Fibroblast of the conjunctiva (primary cell): ENCODE data around the gene GBP4.
"Not testable (repeated sequence)": the region's sequence is repeated elsewhere in the genome, so short reads cannot be mapped to it uniquely, and the experiment has no call there.

ENCODE experiments used
- DNase-seq: peaks from one replicate; pipeline ENCODE4 v3.0.0-alpha.2; 2010; ENCODE audit warnings: low read depth

The GBP4 gene, protein sequence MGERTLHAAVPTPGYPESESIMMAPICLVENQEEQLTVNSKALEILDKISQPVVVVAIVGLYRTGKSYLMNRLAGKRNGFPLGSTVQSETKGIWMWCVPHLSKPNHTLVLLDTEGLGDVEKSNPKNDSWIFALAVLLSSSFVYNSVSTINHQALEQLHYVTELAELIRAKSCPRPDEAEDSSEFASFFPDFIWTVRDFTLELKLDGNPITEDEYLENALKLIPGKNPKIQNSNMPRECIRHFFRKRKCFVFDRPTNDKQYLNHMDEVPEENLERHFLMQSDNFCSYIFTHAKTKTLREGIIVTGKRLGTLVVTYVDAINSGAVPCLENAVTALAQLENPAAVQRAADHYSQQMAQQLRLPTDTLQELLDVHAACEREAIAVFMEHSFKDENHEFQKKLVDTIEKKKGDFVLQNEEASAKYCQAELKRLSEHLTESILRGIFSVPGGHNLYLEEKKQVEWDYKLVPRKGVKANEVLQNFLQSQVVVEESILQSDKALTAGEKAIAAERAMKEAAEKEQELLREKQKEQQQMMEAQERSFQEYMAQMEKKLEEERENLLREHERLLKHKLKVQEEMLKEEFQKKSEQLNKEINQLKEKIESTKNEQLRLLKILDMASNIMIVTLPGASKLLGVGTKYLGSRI

DNA sequence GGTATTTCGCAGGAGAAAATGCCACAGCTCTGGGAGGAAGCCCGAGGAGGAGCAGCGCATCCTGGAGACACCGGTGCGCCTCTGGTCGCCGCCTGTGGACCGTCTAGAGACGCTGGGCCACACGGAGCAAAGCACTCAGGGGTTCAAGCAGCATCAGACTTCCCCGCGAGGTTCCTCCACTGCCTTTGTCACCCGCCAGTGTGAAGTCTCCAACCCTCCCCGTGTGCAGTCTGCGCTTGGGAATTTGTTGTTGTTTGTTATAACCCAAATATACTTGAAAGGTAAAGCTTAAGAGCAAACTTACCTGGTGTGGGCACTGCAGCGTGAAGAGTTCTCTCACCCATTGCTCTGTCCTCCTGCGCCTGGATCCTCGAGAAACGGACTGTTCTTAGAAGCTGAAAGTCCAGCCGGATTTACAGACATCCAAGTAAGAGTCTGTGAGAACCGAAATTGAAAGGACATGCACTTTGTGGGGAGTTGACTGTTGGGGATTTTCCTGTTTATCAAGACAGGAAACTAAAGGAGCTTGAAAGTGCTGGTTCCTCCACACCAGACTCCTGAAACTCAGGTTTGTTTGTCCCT, at the start of gene GBP4:
GBP4 (minus strand) TSS at position 452 of the 582 bp plus-strand sequence; CDS start at position 344, 108 bp downstream.
- no peak for DNase-seq

DNA sequence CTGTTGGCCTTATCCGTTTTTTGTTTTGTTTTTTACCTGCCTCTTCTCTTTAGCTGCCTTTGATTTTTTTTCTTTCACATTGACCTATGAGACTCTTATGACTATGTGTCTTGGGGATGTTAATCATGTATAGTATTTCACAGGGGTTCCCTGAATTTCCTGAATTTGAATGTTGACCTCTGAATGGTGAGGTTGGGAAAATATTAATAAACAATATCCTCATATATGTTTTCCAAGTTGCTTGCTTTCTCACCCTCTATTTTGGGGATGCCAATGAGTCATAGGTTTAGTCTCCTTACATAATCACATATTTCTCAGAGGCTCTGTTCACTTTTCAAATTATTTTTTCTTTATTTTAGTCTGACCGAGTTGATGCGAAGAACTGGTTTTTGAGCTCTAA, 44.3 kb upstream of the GBP4 start:
- no peak for DNase-seq

DNA sequence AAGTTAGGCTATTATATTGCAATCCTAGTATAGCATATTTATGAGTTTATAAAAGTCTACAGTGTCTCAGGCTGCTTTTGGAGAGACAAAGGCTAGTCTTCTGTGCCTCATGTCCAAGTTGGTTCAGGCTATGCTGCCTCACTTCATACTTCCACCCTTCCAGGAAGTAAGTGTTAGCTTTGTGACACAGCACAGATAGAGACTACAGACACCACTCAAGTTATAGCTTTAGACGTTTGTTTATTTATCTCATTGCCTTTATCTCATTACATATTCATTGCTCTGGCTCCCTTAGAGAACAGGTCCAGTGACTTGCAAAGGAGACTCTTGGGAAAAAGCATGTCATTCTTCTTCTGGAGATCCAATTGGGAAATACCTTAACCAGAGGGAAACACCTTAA, 22.6 kb upstream of the GBP4 start:
- no peak for DNase-seq

DNA sequence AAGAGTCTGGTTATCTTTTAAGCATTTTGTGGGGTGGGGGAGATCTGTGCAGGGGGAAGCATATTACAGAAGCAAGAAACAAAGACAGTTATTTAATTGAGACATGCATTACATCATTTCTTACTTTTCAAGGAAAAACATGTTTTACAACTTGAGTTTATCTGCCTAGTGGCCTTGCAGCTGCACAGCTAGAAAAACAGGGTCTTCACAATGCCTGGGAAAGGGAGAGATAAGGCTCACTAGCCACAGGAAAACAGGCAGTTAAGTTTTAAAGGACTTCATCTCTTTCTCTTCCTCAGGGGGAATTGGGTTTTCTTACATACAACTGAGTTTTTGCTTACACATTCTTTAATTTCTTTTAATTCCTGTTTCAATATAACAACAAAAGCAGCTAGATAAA, 21.1 kb upstream of the GBP4 start:
- DNase-seq, result not testable (repeated sequence)

DNA sequence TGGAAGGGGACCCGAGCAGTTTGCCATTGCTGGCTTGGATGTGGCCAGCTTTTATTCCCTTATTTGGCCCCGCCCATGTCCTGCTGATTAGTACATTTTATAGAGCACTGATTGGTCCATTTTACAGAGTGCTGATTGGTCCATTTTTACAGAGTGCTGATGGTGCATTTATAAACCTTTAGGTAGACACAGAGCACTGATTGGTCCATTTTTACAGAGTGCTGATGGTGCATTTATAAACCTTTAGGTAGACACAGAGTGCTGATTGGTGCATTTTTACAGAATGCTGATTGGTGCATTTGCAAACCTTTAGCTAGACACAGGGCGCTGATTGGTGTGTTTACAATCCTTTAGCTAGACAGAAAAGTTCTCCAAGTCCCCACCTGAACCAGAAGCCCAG, 20.2 kb upstream of the GBP4 start:
- DNase-seq, result not testable (repeated sequence)

DNA sequence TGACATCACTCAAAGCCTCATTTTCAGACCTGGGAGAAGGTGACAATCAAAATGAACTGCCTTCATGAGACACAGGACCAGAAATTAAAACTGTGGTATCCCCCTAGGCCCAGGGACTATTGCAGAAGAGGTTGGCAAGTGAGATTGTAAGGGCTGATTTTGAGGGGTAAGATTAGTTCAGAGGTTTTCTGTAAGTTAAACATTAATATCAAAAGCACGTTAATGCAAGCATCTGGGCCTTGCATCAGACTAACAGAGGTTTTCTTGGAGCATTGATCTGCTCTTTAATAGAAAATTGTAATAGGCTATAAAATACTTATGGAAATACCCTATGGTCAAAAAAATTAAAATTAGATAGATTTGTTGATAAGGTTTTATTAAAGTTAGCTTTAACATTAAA, 14.6 kb upstream of the GBP4 start:
- DNase-seq, result no peak

DNA sequence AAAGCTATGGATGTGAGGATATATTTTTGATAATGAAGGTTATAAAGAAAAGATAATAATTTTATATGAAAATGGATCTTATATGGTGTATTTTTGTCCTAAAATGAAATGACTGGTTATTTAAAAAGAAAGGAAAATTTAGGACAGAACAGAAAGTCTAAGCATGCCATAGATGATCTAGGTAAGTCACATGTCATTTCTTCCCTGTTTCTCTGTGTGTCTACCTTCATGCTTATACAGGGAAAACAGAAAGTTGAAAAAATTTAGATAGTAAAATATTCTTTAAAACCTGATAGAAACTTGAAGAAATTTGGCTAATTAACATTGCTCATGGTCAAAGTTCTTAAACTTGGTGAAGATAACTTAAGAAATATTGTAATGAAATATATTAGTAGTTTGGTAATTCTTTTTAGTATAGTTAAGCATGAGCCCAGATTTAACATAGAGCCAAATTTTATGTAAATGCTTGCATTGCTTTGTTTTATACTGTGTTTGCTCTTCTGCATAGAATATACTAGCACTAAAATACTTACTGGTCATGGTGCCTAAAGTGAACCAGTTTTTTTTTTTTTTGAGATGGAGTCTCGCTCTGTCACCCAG, 12.4 kb upstream of the GBP4 start:
- no peak for DNase-seq

DNA sequence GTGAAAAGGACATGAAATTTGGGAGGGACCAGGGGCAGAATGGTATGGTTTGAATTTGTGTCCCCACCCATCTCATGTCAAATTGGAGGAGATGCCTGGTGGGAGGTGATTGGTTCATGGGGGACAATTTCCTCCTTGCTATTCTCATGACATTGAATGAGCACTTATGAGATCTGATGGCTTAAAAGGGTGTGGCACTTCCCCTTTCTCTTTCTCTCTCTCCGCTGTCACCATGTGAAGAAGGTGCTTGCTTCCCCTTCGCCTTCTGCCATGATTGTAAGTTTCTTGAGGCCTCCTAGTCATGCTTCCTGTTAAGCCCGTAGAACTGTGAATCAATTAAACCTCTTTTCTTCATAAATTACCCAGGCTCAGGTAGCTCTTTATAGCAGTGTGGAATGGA, 7.6 kb upstream of the GBP4 start:
- DNase-seq, result no peak

DNA sequence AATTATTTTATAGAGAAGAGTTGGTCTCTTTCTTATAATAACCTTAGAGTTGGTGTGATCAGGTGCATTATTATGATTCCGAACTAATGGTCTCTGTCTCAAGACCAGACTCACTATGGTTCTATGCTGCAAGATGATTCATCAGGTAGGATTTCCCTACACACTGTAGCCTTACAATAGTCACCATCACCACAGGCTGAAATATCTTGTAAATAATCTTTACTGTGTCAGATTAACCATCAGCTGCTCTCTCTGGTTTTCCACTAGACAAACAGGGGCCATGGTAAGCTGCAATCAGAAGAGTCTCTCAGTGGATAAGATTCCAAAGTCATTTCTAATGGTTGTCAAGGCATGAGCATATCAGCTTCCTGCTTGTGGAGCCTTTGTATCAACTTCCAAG, 4.4 kb upstream of the GBP4 start:
- DNase-seq, result no peak

DNA sequence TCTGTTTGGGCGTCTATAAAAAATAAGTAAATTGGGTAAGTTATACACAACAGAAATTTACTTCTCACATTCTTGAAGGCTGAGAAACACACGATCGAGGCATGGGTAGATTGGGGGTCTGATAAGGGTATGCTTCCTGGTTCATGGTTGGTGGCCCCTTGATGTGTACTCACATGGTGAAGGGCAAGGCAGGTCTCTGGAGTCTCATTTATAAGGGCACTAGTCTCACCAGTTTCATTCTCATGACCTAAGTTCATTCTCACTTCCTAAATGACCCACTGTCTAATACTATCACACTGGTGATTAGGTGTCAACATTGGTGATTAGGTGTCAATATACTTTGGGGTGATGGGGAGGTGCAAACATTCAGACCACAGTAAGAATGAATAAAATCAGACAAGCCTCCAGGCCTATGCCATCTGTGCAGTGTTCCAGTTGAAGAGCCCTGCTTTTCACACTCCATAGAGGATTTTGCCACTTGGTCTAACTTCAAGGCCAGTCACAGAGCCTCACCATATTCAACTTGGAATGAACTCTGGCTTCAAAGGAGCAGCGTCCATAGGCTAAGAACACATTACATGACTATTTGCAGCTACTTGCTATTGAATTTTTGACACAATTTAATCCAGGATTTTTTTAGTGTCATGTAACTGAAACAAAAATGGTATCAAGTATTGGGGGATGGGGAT, 2.5 kb upstream of the GBP4 start:
- no peak for DNase-seq

DNA sequence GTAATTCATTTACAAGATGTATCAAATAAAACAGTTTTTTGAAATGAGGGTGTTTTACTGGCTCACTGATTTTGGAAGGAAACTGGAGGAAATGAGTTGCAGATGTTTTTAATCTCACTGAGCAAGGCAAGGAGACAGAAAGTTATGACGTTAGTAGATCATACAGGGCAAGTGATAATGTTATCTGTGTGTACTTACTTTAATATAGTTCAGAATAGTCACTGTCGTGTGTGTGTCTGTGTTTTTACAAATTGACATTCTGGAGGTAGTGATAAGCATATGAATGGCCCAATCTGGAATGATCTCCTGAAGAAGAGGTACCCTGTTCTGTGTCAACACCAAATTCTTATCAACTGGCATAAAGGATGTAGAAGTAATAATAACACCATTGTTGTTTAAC, 1.9 kb upstream of the GBP4 start:
- DNase-seq, result no peak

DNA sequence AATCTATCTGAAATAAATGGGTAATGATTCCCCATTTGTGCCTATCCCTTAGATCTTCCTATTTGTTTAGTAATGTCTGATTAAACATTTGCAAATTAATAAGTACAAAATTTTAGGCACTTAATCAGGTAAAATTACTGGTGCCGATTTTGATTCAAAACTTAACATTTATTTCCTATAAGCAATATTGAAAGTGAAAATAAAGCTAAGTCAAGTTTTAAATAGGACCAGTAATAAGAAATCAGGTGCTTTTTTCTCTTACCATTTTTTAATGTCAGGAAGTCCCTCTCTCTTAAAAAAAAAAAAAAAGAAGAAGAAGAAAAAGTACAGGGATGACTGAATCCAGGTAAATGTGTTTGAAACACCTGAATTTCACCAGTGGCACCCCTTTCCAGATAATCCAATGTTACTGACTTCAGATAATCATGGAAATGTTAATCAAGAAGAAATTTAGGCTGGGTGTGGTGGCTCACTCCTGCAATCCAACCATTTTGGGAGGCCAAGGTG, 836 bp upstream of the GBP4 start:
- no peak for DNase-seq

DNA sequence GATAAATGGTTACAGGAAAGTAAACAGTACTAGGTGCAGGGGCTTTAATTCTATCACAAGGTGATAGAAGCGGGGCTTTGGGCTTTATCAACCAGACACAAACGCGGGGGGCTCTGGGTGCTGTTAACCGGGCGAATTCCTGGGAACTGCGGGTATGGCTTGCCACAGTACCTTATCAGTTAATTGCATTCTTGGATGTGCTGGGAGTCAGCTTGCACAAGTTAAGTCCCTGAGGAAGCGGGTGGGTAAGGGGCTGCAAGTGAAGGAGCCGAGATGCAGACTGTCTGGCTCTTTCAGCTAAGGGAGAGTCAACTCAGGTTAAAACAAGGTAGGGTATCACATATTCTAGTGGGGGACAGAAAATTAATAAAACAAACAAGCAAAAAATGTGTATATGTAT, 661 bp downstream of the GBP4 start:
- no peak for DNase-seq

DNA sequence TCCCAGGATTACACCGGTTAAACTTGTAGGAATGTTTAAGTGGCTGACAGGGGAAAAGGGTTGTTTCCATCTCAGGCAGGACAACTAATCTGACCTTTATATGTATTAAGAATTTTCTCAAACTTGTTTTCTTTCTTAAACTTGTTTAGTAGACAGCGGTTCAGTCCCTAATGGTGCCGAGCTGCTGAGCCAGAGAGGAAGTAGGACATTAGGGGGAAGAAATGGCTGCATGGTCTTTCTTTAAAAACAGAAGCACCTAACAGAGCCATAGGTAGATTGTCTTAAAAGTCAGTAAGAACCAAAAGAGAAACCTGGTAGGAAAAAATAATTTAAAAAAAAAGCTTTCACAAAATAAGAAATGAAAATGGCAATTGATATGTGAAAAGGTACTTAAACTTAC, 3.3 kb downstream of the GBP4 start:
- DNase-seq, result no peak

DNA sequence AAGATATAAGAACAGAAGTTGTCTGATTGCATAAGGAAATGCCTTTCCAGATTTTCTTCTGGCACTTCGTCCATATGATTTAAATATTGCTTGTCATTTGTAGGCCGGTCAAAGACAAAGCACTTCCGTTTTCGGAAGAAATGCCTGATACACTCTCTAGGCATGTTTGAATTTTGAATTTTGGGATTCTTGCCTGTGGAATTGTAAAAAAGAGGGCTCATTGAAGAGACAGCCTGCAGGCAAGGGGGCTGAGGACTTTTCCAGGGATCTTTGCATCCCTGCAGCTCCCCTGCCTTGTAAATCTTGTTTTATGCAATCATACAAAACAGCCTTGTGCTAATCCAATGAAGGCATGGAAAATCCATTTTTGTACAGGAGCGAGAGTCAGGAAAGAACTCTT, 7.4 kb downstream of the GBP4 start:
- no peak for DNase-seq

DNA sequence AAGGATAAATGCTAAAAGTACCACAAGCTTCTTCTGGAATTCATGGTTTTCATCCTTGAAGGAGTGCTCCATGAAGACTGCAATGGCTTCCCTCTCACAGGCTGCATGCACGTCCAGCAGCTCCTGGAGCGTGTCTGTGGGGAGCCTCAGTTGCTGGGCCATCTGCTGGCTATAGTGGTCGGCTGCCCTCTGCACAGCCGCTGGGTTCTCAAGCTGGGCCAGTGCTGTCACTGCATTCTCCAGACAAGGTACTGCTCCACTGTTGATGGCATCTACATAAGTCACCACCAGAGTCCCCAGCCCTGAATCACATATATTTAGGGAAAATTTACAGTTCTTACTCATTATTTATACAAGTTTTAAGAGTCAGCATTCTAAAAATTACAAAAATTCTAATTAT, 8.7 kb downstream of the GBP4 start:
- no peak for DNase-seq

DNA sequence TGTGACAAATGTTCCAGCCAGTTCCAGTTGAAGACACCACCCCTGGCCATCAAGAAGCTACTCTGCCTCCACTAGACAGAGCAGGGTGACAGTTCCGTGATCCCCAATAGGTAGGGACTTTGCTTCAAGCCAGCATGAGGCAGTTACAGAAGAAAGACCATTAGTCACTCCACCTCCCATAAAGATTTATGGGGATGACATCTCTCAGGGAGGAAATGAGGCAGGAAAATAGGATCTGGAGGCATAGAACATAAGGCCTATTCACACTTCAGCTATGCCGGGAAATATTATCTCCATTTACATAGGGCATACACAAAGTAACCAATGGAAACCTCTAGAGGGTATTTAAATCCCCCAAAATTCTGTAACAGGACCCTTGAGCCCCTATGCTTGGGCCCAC, 19.4 kb downstream of the GBP4 start:
- DNase-seq, result no peak

DNA sequence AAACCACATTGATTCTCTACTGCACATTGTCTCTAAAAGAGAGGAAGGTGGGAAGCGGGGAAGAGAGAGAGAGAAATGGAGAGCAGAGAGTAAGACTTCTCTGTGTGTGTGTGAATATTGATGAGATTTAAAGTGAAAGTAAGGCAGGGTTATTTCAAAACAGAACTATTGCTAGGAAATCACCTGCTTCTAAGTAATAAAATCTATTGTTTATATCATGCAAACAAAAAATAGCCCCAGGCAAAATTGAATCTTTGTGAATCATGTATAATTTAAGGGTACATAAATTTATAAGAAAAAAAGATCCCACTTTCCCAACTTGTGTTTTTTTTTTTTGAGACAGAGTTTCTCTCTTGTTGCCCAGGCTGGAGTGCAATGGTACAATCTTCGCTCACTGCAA, 21.8 kb downstream of the GBP4 start:
- no peak for DNase-seq

DNA sequence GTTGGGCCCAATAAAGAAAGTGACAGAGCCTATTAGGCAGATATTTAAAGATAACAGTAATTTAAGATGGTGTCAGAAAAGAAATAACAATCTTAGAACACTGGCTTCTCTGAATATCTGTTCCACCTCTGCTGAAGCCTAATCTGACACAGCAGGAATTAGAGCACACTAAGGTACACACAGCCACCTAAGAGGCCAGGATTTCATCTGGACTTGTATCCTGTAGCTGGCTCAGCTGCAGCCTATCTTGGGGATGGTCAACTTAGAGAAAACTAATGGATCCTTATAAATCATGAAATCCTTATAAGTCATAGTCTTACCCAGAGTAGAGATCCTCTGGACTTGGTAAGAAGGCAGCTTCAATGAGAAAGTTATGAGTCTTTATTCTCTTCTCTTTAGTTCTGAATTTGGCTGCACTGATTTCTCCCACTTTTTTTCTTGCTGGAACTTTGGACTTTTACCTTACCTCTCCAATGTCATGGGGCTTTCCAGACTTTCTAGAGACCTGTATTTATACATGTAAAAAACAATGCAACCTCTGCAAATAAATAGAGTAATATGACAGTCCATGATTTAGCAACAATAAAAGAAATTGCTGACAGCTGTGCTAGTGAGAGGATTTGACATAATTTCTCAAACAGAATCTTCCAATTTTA, 23.0 kb downstream of the GBP4 start, which contains the start of gene GBP7:
GBP7 (minus strand) TSS at position 403 of the 656 bp plus-strand sequence. CDS start 4,068 bp downstream, outside the sequence.
- no peak for DNase-seq

DNA sequence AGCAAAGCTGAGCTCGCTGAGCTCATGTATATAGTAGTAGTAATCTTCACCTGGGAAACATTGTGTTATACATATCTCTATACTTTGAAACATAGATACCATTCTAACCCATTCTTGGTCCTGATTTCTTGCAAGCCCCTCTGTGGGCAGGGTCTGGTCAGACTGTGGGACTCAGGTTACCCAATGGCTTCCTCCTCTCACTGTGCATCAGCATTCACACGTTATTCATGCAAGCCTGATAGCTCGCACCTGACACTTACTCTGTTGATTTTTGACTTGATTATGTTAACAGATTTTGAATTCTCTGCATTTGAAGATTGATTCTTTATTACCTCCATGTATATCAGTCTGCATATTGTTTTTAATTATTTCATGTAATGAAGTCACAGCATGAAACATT, 24.3 kb downstream of the GBP4 start:
- DNase-seq, result no peak

DNA sequence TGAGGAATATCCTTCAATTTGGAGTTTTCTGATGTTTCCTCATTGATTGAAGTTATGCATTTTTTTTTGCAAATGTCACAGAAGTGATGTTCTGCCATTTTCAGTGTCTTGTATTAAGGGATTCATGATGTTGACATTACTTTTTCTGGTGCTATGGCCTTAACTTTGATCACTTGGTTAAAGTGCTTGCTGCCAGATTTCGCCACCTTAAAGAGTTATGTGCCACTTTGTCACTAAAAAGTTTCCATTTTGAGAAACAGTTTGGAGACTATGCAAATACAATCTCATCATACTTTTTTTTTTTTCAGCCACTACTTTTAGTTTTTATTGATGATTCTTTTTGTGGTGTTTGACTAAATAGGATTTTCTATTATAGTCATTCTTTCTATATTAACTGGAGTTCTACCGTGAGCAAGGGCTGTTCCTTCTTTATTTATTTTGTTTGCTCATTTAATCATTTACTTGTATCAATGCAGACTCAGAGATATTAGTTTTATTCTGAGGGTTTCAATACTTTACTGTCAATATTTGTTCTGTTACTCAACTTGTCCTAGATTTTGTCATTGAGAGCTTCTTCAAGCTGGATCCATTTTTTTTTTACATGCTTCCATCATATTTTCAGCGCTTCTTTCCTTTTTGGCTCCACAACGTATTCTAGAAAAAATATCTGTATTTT, 26.1 kb downstream of the GBP4 start:
- DNase-seq, result no peak
